HepG2 (cell line): ENCODE results near the gene SUSD4. TPM values are rescaled to one million over a fixed set of nuclear protein-coding genes. Genes with fewer than 3 reads are reported as not detected.

Experiments used
- ATAC-seq: fragments of 200-7000 bp; cut with Tn5 transposase; 3 replicates; pipeline ENCODE4 v1.9.1; 2020; ENCODE audit warnings: mild to moderate bottlenecking, moderate library complexity
- BruUV-seq: library from RNA; stranded (reverse); fragments of 400-500 nt; replicated peaks from 2 replicates; lab custom pipeline; 2021; lab: Mats Ljungman, UMichigan
- CTCF ChIA-PET: fragments of 300-600 bp; formaldehyde crosslinking; extraction: SDS; loops from one replicate; lab custom pipeline; 2021; ENCODE audit warnings: low total read pairs, inconsistent platforms, low intra/inter-chr PET ratio; lab: Yijun Ruan, JAX
- POLR2A ChIA-PET: fragments of 350-600 bp; sonication (Branson Sonifier 250); formaldehyde crosslinking; loops from one replicate; lab custom pipeline; 2020; ENCODE audit warnings: antibody characterized with exemption, inconsistent platforms; lab: Yijun Ruan, JAX
- DNase-seq: peaks from one replicate; pipeline ENCODE4 v3.0.0-alpha.2; 2015; ENCODE audit warnings: low spot score
- FAIRE-seq: peaks from 3 replicates; lab custom pipeline; 2011; peaks lifted over from hg19 to GRCh38; lab: Jason Lieb, UNC
- H2AFZ ChIP-seq: one replicate; pipeline ENCODE4 v1.6.1; 2011; ENCODE audit warnings: low read length, inconsistent platforms
- H3K27ac ChIP-seq: fragments of 300-600 bp; 3 replicates; pipeline ENCODE4 v1.8.0; 2011; ENCODE audit warnings: mixed run types, mild to moderate bottlenecking, mixed read lengths, low read length, inconsistent platforms; ENCODE audit not compliant: insufficient read depth; ENCODE audit errors: extremely low read length
- H3K27me3 ChIP-seq, 2 experiments: fragments of 200-600 bp in 1 of 2; 2 replicates in 1 of 2; 3 replicates in 1 of 2; pipeline versions ENCODE4 v1.6.0 to v1.8.0; 2011; ENCODE audit warnings: low read length in 2 of 2, mild to moderate bottlenecking in 2 of 2, moderate library complexity in 2 of 2, inconsistent platforms in 1 of 2; ENCODE audit not compliant: insufficient read depth in 2 of 2, control insufficient read depth in 1 of 2
- H3K36me3 ChIP-seq, 2 experiments: fragments of 200-600 bp in 1 of 2; replicated peaks in 1 of 2; 2 replicates in 1 of 2; 3 replicates in 1 of 2; pipeline versions ENCODE4 v1.5.1 to v1.8.0; 2011; ENCODE audit warnings: low read length in 2 of 2, inconsistent platforms in 1 of 2; ENCODE audit not compliant: insufficient read depth in 2 of 2, control insufficient read depth in 1 of 2
- H3K4me1 ChIP-seq: 2 replicates; pipeline ENCODE4 v1.5.1; 2012; ENCODE audit warnings: low read length, inconsistent platforms; ENCODE audit not compliant: insufficient read depth
- H3K4me2 ChIP-seq: 2 replicates; pipeline ENCODE4 v1.6.0; 2011; ENCODE audit warnings: low read depth, low read length, inconsistent platforms
- H3K4me3 ChIP-seq, 3 experiments: fragments of 200-600 bp in 1 of 3; sonication (generic), shearing (Covaris generic) in 1 of 3; replicated peaks in 1 of 3; 2 replicates each; pipeline ENCODE4 v1.5.1; 2011 to 2016; ENCODE audit warnings: low read length in 3 of 3, inconsistent platforms in 2 of 3, low read depth in 2 of 3, mild to moderate bottlenecking in 2 of 3, control low read depth in 1 of 3, mixed read lengths in 1 of 3; ENCODE audit not compliant: insufficient read depth in 1 of 3
- H3K79me2 ChIP-seq: one replicate; pipeline ENCODE4 v1.6.1; 2011; ENCODE audit warnings: low read length, inconsistent platforms; ENCODE audit not compliant: insufficient read depth
- H3K9ac ChIP-seq: 2 replicates; pipeline ENCODE4 v1.6.0; 2011; ENCODE audit warnings: mild to moderate bottlenecking, low read depth, low read length, inconsistent platforms; ENCODE audit not compliant: insufficient read depth
- H3K9me3 ChIP-seq: 2 replicates; pipeline ENCODE4 v1.5.1; 2012; ENCODE audit warnings: mild to moderate bottlenecking, low read length
- H4K20me1 ChIP-seq: 2 replicates; pipeline ENCODE4 v1.6.0; 2011; ENCODE audit warnings: inconsistent platforms, mild to moderate bottlenecking, low read length, moderate library complexity; ENCODE audit not compliant: insufficient read depth
- ADNP ChIP-seq: sonication (generic); formaldehyde crosslinking; IDR thresholded peaks from 2 replicates; pipeline ENCODE4 v1.4.0; 2020; ENCODE audit warnings: missing genetic modification reagents
- ATF1 ChIP-seq: IDR thresholded peaks from 2 replicates; pipeline ENCODE4 v1.6.1; 2016; ENCODE audit warnings: mild to moderate bottlenecking, control low read depth
- ESRRA ChIP-seq: sonication (generic); formaldehyde crosslinking; IDR thresholded peaks from 2 replicates; pipeline ENCODE4 v1.5.1; 2020; ENCODE audit warnings: mild to moderate bottlenecking, low read depth, missing genetic modification reagents
- GFI1 ChIP-seq: sonication (generic); formaldehyde crosslinking; IDR thresholded peaks from 2 replicates; pipeline ENCODE4 v1.5.0; 2020; ENCODE audit warnings: missing genetic modification reagents, mild to moderate bottlenecking, borderline replicate concordance
- HDAC1 ChIP-seq: sonication (generic); formaldehyde crosslinking; IDR thresholded peaks from 2 replicates; pipeline ENCODE4 v1.5.1; 2020; ENCODE audit warnings: mild to moderate bottlenecking, missing genetic modification reagents
- HNRNPL ChIP-seq: fragments of 200-400 bp; formaldehyde crosslinking; IDR thresholded peaks from 2 replicates; pipeline ENCODE4 v1.6.1; 2017; ENCODE audit warnings: mild to moderate bottlenecking, low read depth, low read length
- JUNB ChIP-seq: sonication (generic); formaldehyde crosslinking; IDR thresholded peaks from 2 replicates; pipeline ENCODE4 v1.8.0; 2022; ENCODE audit warnings: missing genetic modification reagents, mild to moderate bottlenecking, borderline replicate concordance
- NR2F1 ChIP-seq, 2 experiments: fragments of 450-650 bp in 1 of 2; formaldehyde crosslinking in 1 of 2; IDR thresholded peaks; 2 replicates each; pipeline versions ENCODE4 v1.5.0 to v1.6.1; 2016 to 2020; ENCODE audit warnings: mild to moderate bottlenecking in 1 of 2, missing compliant biosample characterization in 1 of 2, missing genetic modification reagents in 1 of 2, moderate library complexity in 1 of 2
- PHF21A ChIP-seq: sonication (generic); formaldehyde crosslinking; IDR thresholded peaks from 2 replicates; pipeline ENCODE4 v1.5.0; 2020; ENCODE audit warnings: mild to moderate bottlenecking, missing genetic modification reagents
- REPIN1 ChIP-seq: sonication (generic); formaldehyde crosslinking; IDR thresholded peaks from 2 replicates; pipeline ENCODE4 v1.8.0; 2022; ENCODE audit warnings: missing genetic modification reagents, low read depth, mild to moderate bottlenecking, borderline replicate concordance
- SAFB2 ChIP-seq: sonication (generic); formaldehyde crosslinking; IDR thresholded peaks from 2 replicates; pipeline ENCODE4 v1.5.1; 2020; ENCODE audit warnings: missing genetic modification reagents, low read depth, mild to moderate bottlenecking, borderline replicate concordance
- SIX1 ChIP-seq: sonication (generic); formaldehyde crosslinking; IDR thresholded peaks from 2 replicates; pipeline ENCODE4 v1.4.0; 2020; ENCODE audit warnings: missing genetic modification reagents, borderline replicate concordance
- SNAI1 ChIP-seq: sonication (generic); formaldehyde crosslinking; IDR thresholded peaks from 2 replicates; pipeline ENCODE4 v1.5.0; 2020; ENCODE audit warnings: mild to moderate bottlenecking, missing genetic modification reagents, borderline replicate concordance
- U2AF2 ChIP-seq: fragments of 200-400 bp; formaldehyde crosslinking; IDR thresholded peaks from 2 replicates; pipeline ENCODE4 v1.6.1; 2017; ENCODE audit warnings: low read depth, mild to moderate bottlenecking, low read length
- ZBTB49 ChIP-seq: sonication (generic); formaldehyde crosslinking; IDR thresholded peaks from 2 replicates; pipeline ENCODE4 v1.4.0; 2020; ENCODE audit warnings: missing genetic modification reagents, borderline replicate concordance
- ZKSCAN1 ChIP-seq: fragments of 150-350 bp; IDR thresholded peaks from 2 replicates; pipeline ENCODE4 v1.6.1; 2014; ENCODE audit warnings: low read length
- ZNF331 ChIP-seq: sonication (generic); formaldehyde crosslinking; IDR thresholded peaks from 2 replicates; pipeline ENCODE4 v1.4.0; 2020; ENCODE audit warnings: missing genetic modification reagents
- ZNF687 ChIP-seq: sonication (generic); formaldehyde crosslinking; IDR thresholded peaks from 2 replicates; pipeline ENCODE4 v1.5.1; 2020; ENCODE audit warnings: mild to moderate bottlenecking, missing genetic modification reagents, moderate library complexity
- ZNF891 ChIP-seq: sonication (generic); formaldehyde crosslinking; IDR thresholded peaks from 2 replicates; pipeline ENCODE4 v1.5.0; 2020; ENCODE audit warnings: mild to moderate bottlenecking, missing genetic modification reagents
- WGBS: methylation state at CpG from one replicate; pipeline ENCODE4 v1.1.6; 2017; ENCODE audit warnings: low lambda C conversion rate; 5-methylcytosine and 5-hydroxymethylcytosine counted together
- in situ Hi-C: cut with HindIII; loops from 2 replicates; pipeline ENCODE4 v1.10.0; 2017; ENCODE audit warnings: low pct_unique_long_range_greater_than_20kb; ENCODE audit not compliant: extremely low pct_ligation_motif_present
- intact Hi-C: fragments of 100-400 bp; cut with micrococcal nuclease; formaldehyde crosslinking; loops from one replicate; pipeline ENCODE4 v1.10.0; 2022; ENCODE audit not compliant: unreplicated experiment
- polyA plus RNA-seq, 8 experiments: library from polyadenylated mRNA; depleted of rRNA in 3 of 8; stranded (reverse) in 7 of 8; unstranded in 1 of 8; fragments of >200 nt; fragmentation: Illumina TruSeq in 4 of 8; extraction: Trizol in 4 of 8; gene quantifications; 2 replicates each; pipeline versions ENCODE4 v1.2.1 to v1.2.3, GENCODE V29; 2011 to 2016; ENCODE audit warnings: low read depth in 4 of 8, missing spikeins in 1 of 8, mixed read lengths in 1 of 8; ENCODE audit not compliant: insufficient read depth in 1 of 8
- total RNA-seq, 5 experiments: library from RNA; depleted of rRNA; stranded (reverse); fragments of >200 nt; fragmentation: Illumina TruSeq; extraction: Trizol; gene quantifications; 2 replicates each; pipeline ENCODE4 v1.2.3, GENCODE V29; 2016; ENCODE audit warnings: low read depth in 1 of 5

Gene SUSD4
- total and polyA plus RNA-seq, 2 of the 13 experiments (the other 11 are each of a cell fraction or from before 2014, with no cell fraction given): not detected

GRCh38 chr1:223179786-223180185 is 184.2 kb downstream of the SUSD4 start:
- no peak for TF ChIP-seq GFI1 (CRISPR knock-in tag)
- TF ChIP-seq SIX1 (CRISPR knock-in tag): no peak
- no peak for TF ChIP-seq ZNF891 (CRISPR knock-in tag)
- no peak for TF ChIP-seq NR2F1 (CRISPR knock-in tag; IDR thresholded peaks at IDR 0.05)
- no peak for TF ChIP-seq HDAC1 (CRISPR knock-in tag)
- no peak for TF ChIP-seq ATF1 (CRISPR knock-in tag)
- TF ChIP-seq ZBTB49: no peak
- no peak for TF ChIP-seq ZKSCAN1
- no peak for TF ChIP-seq REPIN1 (CRISPR knock-in tag)
- TF ChIP-seq SNAI1 (CRISPR knock-in tag): no peak
- TF ChIP-seq ADNP: no peak
- no peak for TF ChIP-seq ZNF687
- TF ChIP-seq ZNF331 (CRISPR knock-in tag): no peak
- TF ChIP-seq SAFB2 (CRISPR knock-in tag): no peak
- TF ChIP-seq JUNB (CRISPR knock-in tag): no peak
- TF ChIP-seq ESRRA (CRISPR knock-in tag): no peak
- no peak for TF ChIP-seq HNRNPL
- no peak for TF ChIP-seq U2AF2
- TF ChIP-seq PHF21A: no peak
- TF ChIP-seq, all 625 proteins: peak for 0
- FAIRE-seq: no peak
- POLR2A ChIA-PET: no interaction called here
- no TSS peak for BruUV-seq
- intact Hi-C loops: no loop called here
- Histone ChIP-seq H4K20me1 (no peaks in the 10 kb centered on the region), H3K27me3 (peaks cover 0 to 6% of the 10 kb centered on the region in 2 experiments; a peak in 1 of 5 replicates), H3K4me2 (no peak overlapping the region), H3K9ac (no peak overlapping the region), H3K27ac (no peak overlapping the region), H3K9me3 (no peaks in the 10 kb centered on the region), H3K79me2 (no peaks in the 10 kb centered on the region), H3K36me3 (no peaks in the 10 kb centered on the region), H2AFZ (no peak overlapping the region), H3K4me1 (peaks cover 10% of the 10 kb centered on the region), H3K4me3 (no peak overlapping the region)
- no peak for ATAC-seq
- in situ Hi-C loops: no loop called here
- DNase-seq: no peak
- CTCF ChIA-PET: no interaction called here
- 13% methylated on average over 1 of the region's 1 CpG for WGBS
